ENCODE measurements around the gene SCN10A.

Gene SCN10A

GRCh38 chr3:38837358-38837757, 21.3 kb upstream of the SCN10A start:
- Histone ChIP-seq H3K4me3 (ENCODE audit: low read depth in 1 of 2, low read length in 1 of 2) (no peak overlapping the region), H3K9me3 (no peaks in the 10 kb centered on the region), H3K4me1 (ENCODE audit: control insufficient read depth in 1 of 2, insufficient read depth in 1 of 2, low read depth in 1 of 2, low read length in 1 of 2) (no peaks in the 10 kb centered on the region), H3K36me3 (no peaks in the 10 kb centered on the region), H3K27me3 (peaks cover 17% of the 10 kb centered on the region), H3K27ac (no peak overlapping the region)
- TF ChIP-seq CTCF (IDR thresholded peaks at IDR 0.05): no peak

GRCh38 chr3:38836561-38836960, 20.5 kb upstream of the SCN10A start:
- Histone ChIP-seq H3K4me3 (ENCODE audit: low read depth in 1 of 2, low read length in 1 of 2) (no peak overlapping the region), H3K27ac (no peak overlapping the region), H3K9me3 (no peaks in the 10 kb centered on the region), H3K36me3 (no peaks in the 10 kb centered on the region), H3K4me1 (ENCODE audit: control insufficient read depth in 1 of 2, insufficient read depth in 1 of 2, low read depth in 1 of 2, low read length in 1 of 2) (no peaks in the 10 kb centered on the region), H3K27me3 (peaks cover 11% of the 10 kb centered on the region)
- no peak for TF ChIP-seq CTCF (IDR thresholded peaks at IDR 0.05)

GRCh38 chr3:38835939-38836338, 19.9 kb upstream of the SCN10A start:
- H3K4me1 ChIP-seq (ENCODE audit: control insufficient read depth in 1 of 2, insufficient read depth in 1 of 2, low read depth in 1 of 2, low read length in 1 of 2): no peaks in the 10 kb centered on the region
- H3K27me3 ChIP-seq: peaks cover 5% of the 10 kb centered on the region
- no peak overlapping the region for H3K27ac ChIP-seq
- H3K9me3 ChIP-seq: no peaks in the 10 kb centered on the region
- no peaks in the 10 kb centered on the region for H3K36me3 ChIP-seq
- H3K4me3 ChIP-seq (ENCODE audit: low read depth in 1 of 2, low read length in 1 of 2): no peak overlapping the region
- TF ChIP-seq CTCF (IDR thresholded peaks at IDR 0.05): no peak

- H3K4me3 ChIP-seq (ENCODE audit: low read depth in 1 of 2, low read length in 1 of 2): no peak overlapping the region
- no peak overlapping the region for H3K27ac ChIP-seq
- H3K4me1 ChIP-seq (ENCODE audit: control insufficient read depth in 1 of 2, insufficient read depth in 1 of 2, low read depth in 1 of 2, low read length in 1 of 2): no peaks in the 10 kb centered on the region
- H3K36me3 ChIP-seq: no peaks in the 10 kb centered on the region
- peaks cover 4% of the 10 kb centered on the region for H3K27me3 ChIP-seq
- H3K9me3 ChIP-seq: no peaks in the 10 kb centered on the region
- no peak for TF ChIP-seq CTCF (IDR thresholded peaks at IDR 0.05)
These were observed 18.7 kb upstream of the SCN10A start for GRCh38 chr3:38834717-38835116.

- peaks cover 4% of the 10 kb centered on the region for H3K27me3 ChIP-seq
- H3K4me1 ChIP-seq (ENCODE audit: control insufficient read depth in 1 of 2, insufficient read depth in 1 of 2, low read depth in 1 of 2, low read length in 1 of 2): no peaks in the 10 kb centered on the region
These were observed 18.1 kb upstream of the SCN10A start for GRCh38 chr3:38834110-38834509.

More at GRCh38 chr3:38834110-38834509, 18.1 kb upstream of the SCN10A start:
- Histone ChIP-seq H3K27ac (no peak overlapping the region), H3K9me3 (no peaks in the 10 kb centered on the region), H3K4me3 (ENCODE audit: low read depth in 1 of 2, low read length in 1 of 2) (no peak overlapping the region), H3K36me3 (no peaks in the 10 kb centered on the region)
- no peak for TF ChIP-seq CTCF (IDR thresholded peaks at IDR 0.05)
